HG03108 (cell line): ENCODE data around the gene OR52E2.
"Not testable (repeated sequence)": the region's sequence is repeated elsewhere in the genome, so short reads cannot be mapped to it uniquely, and the experiment has no call there.

Experiments
- ATAC-seq: cut with Tn5 transposase; IDR thresholded peaks from one replicate; pipeline ENCODE4 v1.9.1; 2021; ENCODE audit warnings: moderate library complexity; ENCODE audit not compliant: unreplicated experiment

The OR52E2 gene

DNA sequence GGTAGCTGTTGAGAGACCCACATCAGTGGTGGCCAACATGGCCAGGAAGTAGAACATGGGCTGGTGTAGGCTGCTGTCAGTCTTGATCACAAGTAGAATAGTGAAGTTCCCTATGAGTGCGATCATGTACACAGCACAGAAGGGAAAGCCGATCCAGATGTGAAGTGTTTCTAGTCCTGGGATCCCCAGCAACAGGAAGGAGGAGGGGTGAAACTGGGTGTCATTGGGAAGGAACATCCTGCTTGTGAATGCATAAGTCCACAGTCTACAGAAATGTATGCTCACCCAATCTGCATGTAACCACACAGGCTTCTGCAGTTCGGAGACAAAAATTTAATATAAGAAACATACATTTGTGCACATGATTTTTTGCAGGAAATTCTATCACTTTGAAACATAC, at the start of gene OR52E2:
TSS of gene OR52E2 (minus strand) at position 237 of the 400 bp plus-strand sequence. CDS start at position 237, 0 bp downstream.
- no peak for ATAC-seq

- ATAC-seq = no peak
Measured at GRCh38 chr11:5107285-5107684, 47.9 kb upstream of the OR52E2 start.

DNA sequence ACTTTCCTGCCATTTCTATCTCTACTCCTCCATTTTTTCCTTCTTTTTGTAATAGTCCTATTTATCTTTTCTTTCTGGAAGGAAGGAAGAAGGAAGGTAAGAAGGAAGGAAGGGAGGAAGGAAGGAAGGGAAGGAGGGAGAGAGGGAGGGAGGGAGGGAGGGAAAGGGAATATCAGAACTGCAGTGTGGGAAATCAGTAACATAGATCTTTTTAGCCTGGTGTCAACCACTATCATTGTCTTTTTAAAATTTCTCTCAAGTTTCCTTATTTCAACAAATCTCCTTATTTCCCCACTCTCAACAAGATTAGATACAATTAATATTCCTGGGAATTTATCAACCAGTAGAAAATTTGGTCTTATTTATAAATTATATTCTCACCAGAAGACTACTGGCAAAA, 43.6 kb upstream of the OR52E2 start:
- ATAC-seq = no peak

- no peak for ATAC-seq
Measured at GRCh38 chr11:5102246-5102645, 42.8 kb upstream of the OR52E2 start.

DNA sequence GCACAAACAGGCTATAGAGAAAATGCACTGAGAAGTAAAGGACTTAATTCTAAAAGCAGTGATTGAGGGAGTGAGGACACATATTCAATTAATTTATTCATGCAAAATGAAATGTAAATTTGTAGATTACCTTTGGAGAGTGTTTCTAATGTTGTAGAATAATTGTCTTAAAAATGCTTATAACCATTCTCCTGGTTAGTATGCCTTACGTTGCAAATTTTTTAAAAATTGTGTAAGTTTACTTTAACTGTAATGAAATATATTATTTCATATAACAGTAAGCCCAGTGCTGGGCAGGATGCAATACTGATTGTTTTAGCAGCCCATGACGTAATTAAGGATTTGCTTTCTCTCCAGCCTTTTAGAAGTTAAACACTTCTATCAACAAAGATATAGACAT, 36.6 kb upstream of the OR52E2 start:
- no peak for ATAC-seq

GRCh38 chr11:5092821-5093585, 33.6 kb upstream of the OR52E2 start:
- no peak for ATAC-seq

DNA sequence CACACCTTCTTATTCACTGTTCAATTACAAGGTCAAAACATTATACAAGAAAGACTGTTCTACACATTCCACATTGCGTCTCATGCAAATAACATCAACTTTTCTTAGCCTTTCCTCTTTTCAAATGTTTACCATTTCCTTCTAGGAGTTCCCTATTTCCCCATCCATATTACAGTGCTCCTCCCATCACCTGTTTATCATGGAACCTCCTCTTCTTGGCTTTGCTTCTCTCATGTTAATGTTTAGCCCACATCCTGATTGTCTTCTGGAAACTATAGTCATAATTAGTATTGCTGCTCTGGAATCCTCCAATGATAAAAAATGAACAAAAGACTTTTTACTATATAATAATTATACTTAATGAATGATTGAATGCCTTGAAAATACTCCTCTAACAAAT, 31.2 kb upstream of the OR52E2 start:
- no peak for ATAC-seq

- ATAC-seq = no peak
Measured at GRCh38 chr11:5088556-5088955, 29.1 kb upstream of the OR52E2 start.

DNA sequence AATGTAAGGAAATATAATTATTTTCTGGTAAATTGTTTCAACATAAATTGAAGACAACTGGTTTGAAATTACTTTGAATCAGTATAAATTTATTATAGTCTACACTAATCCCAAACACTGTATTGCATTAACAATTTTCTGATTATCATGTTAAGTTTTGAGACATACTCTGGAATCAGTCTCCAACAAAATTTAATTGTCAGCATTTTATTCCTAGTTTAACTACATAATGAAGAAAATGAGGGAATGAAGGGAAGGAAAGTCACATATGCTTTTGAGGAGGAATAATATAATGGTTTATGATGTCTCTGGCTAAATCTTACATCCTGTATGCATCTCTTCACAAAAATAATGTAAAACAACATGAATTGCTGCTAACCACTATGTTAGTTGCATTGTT, 24.2 kb upstream of the OR52E2 start:
- ATAC-seq = no peak

DNA sequence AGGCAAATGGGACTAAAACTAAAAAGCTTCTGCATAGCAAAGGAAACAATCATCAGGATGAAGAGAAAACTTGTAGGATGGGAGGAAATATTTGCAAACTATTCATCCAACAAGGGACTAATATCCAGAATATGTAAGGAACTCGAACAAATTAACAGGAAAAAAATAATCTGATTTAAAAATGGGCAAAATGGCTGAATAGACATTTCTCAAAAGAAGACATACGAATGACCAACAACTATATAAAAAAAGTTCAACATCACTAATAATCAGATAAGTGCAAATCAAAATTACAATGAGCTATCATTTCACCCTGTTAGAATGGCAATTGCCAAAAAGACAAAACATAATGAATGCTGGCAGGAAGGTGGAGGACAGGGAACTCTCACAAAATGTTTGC, 22.0 kb upstream of the OR52E2 start:
- ATAC-seq = no peak

GRCh38 chr11:5071799-5072198, 12.4 kb upstream of the OR52E2 start:
- no peak for ATAC-seq

GRCh38 chr11:5069272-5069671, 9.8 kb upstream of the OR52E2 start, which contains the start of gene OR52E1:
OR52E1 (plus strand) TSS chr11:5069572.
- no peak for ATAC-seq

DNA sequence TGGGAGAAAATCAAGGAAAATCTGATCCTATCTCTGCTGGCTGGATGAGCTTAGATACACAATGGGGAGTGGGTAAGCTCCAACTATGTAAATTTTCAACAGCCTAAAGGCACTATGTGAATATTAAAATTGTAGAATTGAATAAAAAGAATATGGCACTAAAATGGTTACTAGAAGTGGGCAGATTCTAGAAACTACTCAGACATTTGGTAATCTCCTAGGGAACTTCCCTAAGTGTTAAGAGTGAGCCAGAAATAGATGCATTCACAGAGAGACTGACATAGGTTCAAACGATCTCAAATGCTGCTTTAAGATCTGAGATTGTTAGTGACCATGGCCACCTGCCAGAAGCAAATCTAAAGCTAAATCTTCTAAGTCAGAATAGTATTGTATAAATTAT, 5.6 kb upstream of the OR52E2 start:
- no peak for ATAC-seq

- not testable (repeated sequence) for ATAC-seq
Measured at GRCh38 chr11:5058679-5059078, 748 bp downstream of the OR52E2 start.

DNA sequence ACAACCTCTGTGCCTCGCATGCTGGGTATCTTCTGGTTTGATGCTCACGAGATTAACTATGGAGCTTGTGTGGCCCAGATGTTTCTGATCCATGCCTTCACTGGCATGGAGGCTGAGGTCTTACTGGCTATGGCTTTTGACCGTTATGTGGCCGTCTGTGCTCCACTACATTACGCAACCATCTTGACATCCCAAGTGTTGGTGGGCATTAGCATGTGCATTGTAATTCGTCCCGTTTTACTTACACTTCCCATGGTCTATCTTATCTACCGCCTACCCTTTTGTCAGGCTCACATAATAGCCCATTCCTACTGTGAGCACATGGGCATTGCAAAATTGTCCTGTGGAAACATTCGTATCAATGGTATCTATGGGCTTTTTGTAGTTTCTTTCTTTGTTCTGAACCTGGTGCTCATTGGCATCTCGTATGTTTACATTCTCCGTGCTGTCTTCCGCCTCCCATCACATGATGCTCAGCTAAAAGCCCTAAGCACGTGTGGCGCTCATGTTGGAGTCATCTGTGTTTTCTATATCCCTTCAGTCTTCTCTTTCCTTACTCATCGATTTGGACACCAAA, 12.6 kb downstream of the OR52E2 start:
- ATAC-seq = no peak

- ATAC-seq = no peak
Measured at GRCh38 chr11:5046226-5046625, 13.2 kb downstream of the OR52E2 start, which contains the start of gene OR52J3. OR52J3 (plus strand) TSS chr11:5046526; CDS start chr11:5046526, 0 bp downstream.

GRCh38 chr11:5043380-5043779, 16.0 kb downstream of the OR52E2 start:
- ATAC-seq = no peak

DNA sequence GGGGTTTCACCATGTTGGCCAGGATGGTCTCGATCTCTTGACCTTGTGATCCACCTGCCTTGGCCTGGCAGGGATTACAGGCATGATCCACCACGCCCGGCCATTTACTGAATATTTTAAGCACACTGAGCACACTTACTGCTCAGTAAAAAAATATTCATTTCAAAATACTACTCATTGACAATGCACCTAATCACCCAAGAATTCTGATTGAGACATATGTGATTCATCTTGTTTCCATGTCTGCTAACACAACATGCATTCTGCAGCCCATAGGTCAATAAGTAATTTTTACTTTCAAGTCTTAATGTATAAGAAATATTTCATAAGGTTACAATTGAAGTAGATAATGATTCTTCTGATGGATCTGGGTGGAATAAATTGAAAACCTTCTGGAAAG, 17.3 kb downstream of the OR52E2 start:
- ATAC-seq = no peak

DNA sequence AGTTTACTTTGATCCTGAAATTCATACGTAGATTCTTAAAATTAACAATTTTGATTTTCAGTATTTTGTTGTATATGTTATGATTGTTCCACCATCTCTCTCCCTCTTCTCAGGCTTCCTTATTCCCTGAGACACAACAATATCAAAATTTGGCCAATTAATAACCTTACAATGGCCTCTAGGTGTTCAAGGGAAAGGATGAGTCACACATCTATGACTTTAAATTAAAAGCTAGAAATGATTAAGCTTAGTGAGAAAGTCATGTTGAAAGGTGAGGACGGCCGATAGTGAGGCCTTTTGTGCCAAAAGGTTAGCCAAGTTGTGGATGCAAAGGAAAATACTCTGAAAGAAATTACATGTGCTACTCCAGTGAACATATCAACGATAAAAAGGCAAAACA, 18.6 kb downstream of the OR52E2 start:
- ATAC-seq = no peak

DNA sequence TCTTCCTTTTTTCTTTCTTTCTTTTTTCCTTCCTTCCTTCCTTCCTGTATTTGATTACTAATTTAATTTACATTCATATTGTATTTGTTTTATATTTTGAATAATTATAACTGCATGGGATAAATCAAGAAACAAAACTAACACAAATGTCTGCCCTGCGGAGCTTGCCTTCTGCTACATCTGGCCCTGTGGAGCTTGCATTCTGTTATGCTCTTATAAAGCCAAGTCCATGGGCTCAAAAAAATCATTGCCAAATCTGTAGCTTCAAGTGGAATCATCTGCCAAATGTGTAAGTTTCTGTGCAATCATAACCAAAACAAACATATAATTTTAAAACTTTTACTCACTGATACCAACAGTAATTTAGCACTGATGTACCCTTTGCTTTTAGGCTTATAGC, 21.1 kb downstream of the OR52E2 start:
- ATAC-seq = no peak

- no peak for ATAC-seq
Measured at GRCh38 chr11:5037926-5038325, 21.5 kb downstream of the OR52E2 start.

- no peak for ATAC-seq
Measured at GRCh38 chr11:5036669-5037068, 22.8 kb downstream of the OR52E2 start.

GRCh38 chr11:5021996-5022395, 37.4 kb downstream of the OR52E2 start:
- ATAC-seq = no peak
